NCI-H1105 treated with DMSO at 0.1 percent for 48 hours (cell line): Measurements from ENCODE around the gene CALR3.
"Not testable (repeated sequence)": the region's sequence is repeated elsewhere in the genome, so short reads cannot be mapped to it uniquely, and the experiment has no call there.

ENCODE experiments used
- DNase-seq: peaks from one replicate; lab custom pipeline; 2025; lab: John Stamatoyannopoulos, UW

CALR3 gene

GRCh38 chr19:16457954-16458331, 38.0 kb downstream of the CALR3 start:
- no peak for DNase-seq

- no peak for DNase-seq
These were observed 38.6 kb downstream of the CALR3 start for GRCh38 chr19:16457195-16457953.

- no peak for DNase-seq
These were observed 39.2 kb downstream of the CALR3 start for GRCh38 chr19:16456652-16457194.

- DNase-seq: no peak
These were observed 40.5 kb downstream of the CALR3 start for GRCh38 chr19:16455489-16455888.

GRCh38 chr19:16454351-16454918, 41.5 kb downstream of the CALR3 start:
- DNase-seq: no peak

GRCh38 chr19:16452325-16452724, 43.6 kb downstream of the CALR3 start:
- DNase-seq: no peak

GRCh38 chr19:16449330-16449961, 46.5 kb downstream of the CALR3 start:
- DNase-seq: no peak

- not testable (repeated sequence) for DNase-seq
These were observed 47.1 kb downstream of the CALR3 start for GRCh38 chr19:16448872-16449271.

- no peak for DNase-seq
These were observed 49.1 kb downstream of the CALR3 start for GRCh38 chr19:16446724-16447368.

GRCh38 chr19:16446108-16446723, 49.8 kb downstream of the CALR3 start:
- no peak for DNase-seq

- no peak for DNase-seq
These were observed 50.5 kb downstream of the CALR3 start for GRCh38 chr19:16445238-16446107.

- no peak for DNase-seq
These were observed 51.7 kb downstream of the CALR3 start for GRCh38 chr19:16444269-16444600.

- DNase-seq: peak; percentile 62
These were observed 53.3 kb downstream of the CALR3 start for GRCh38 chr19:16442386-16443276.

GRCh38 chr19:16441661-16442162, 54.3 kb downstream of the CALR3 start:
- no peak for DNase-seq

- DNase-seq: no peak
These were observed 59.1 kb downstream of the CALR3 start for GRCh38 chr19:16436780-16437332.

GRCh38 chr19:16435999-16436650, 59.8 kb downstream of the CALR3 start:
- DNase-seq: no peak

GRCh38 chr19:16435238-16435917, 60.6 kb downstream of the CALR3 start:
- no peak for DNase-seq

- DNase-seq: no peak
These were observed 62.0 kb downstream of the CALR3 start for GRCh38 chr19:16433986-16434385.

- no peak for DNase-seq
These were observed 66.2 kb downstream of the CALR3 start for GRCh38 chr19:16429759-16430091.
